Activated naive CD8-positive, alpha-beta T cell treated with anti-CD3 and anti-CD28 coated beads for 36 hours (primary cell): ENCODE data around the gene CST5. TPM values are rescaled to one million over a fixed set of nuclear protein-coding genes. Genes with fewer than 3 reads are reported as not detected.

ENCODE experiments used
- DNase-seq: peaks from one replicate; pipeline ENCODE4 v3.0.0; 2021
- H3K27ac Mint-ChIP-seq: one replicate; pipeline ENCODE4 v1.8.0; 2022; ENCODE audit warnings: mild to moderate bottlenecking, moderate library complexity, mixed read lengths
- H3K27me3 Mint-ChIP-seq: one replicate; pipeline ENCODE4 v1.8.0; 2022; ENCODE audit warnings: mild to moderate bottlenecking, mixed read lengths
- H3K36me3 Mint-ChIP-seq: one replicate; pipeline ENCODE4 v1.8.0; 2021; ENCODE audit warnings: mild to moderate bottlenecking, mixed read lengths
- H3K4me1 Mint-ChIP-seq: one replicate; pipeline ENCODE4 v1.8.0; 2021; ENCODE audit warnings: mixed read lengths
- H3K4me3 Mint-ChIP-seq: one replicate; pipeline ENCODE4 v1.8.0; 2022; ENCODE audit warnings: mild to moderate bottlenecking, moderate library complexity, mixed read lengths
- H3K9me3 Mint-ChIP-seq: one replicate; pipeline ENCODE4 v1.8.0; 2022; ENCODE audit warnings: mixed read lengths
- total RNA-seq, 2 experiments: library from RNA; stranded (reverse); gene quantifications; one replicate each; pipeline ENCODE4 v1.2.3, GENCODE V29; 2021

The CST5 gene
- not detected for total RNA-seq

DNA sequence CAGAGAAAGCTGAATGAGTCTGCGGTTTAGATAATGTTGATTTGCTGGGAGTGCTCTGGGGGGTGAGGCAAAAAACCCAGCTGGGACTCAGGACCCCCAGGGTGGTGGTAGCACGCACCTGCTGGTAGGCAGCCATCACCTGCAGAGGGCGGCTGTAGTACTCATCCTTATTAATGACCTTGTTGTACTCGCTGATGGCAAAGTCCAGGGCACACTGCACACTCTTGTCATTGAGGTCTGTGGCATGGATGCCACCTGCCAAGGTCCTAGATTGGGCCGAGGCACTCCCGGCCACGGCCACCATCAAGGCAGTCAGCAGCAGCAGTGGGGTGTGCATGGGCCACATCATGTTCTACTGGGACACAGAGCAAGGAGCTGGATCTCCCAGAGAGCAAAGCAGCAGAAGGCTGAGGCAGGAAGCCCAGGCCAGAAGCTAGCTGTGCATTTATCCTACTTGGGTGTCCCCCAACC is at the start of gene CST5:
TSS of gene CST5 (minus strand) at position 421 of the 471 bp plus-strand sequence. CDS start at position 349, 72 bp downstream.
- Mint-ChIP-seq H3K36me3 (no peaks in the 10 kb centered on the region), H3K4me3 (no peak within 1 kb of the TSS), H3K9me3 (no peaks in the 10 kb centered on the region), H3K27me3 (no peaks in the 10 kb centered on the region), H3K4me1 (peaks cover 3% of the 10 kb centered on the region), H3K27ac (no peak within 1 kb of the TSS)
- no peak for DNase-seq

DNA sequence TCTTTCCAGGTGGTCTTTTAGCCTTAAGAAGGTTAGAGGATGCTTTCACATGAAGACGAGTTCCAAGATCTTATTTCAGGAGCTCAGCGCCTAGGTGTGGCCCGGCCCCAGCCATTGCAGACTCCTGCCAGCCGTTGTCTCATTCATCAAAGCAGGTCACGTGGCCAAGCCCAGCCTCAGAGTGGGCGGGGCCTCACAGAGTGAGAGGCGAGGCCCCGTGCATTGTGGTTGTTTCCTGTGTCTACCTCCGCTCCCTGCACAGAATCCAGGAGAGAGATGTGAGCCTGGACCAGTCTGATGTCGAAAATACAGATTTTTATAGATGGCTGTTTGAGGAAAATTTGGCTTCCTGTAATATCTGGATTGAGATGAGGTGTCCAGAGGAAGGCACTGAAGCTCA is 49.2 kb upstream of the CST5 start:
- H3K36me3 Mint-ChIP-seq = peaks cover 2% of the 10 kb centered on the region
- peak overlapping the region; percentile 12 for H3K4me3 Mint-ChIP-seq
- no peak overlapping the region for H3K27ac Mint-ChIP-seq
- H3K9me3 Mint-ChIP-seq = no peaks in the 10 kb centered on the region
- H3K27me3 Mint-ChIP-seq = no peaks in the 10 kb centered on the region
- H3K4me1 Mint-ChIP-seq = peaks cover 19% of the 10 kb centered on the region
- DNase-seq = peak; percentile 60

- Mint-ChIP-seq H3K36me3 (peaks cover 2% of the 10 kb centered on the region), H3K4me1 (peaks cover 19% of the 10 kb centered on the region), H3K4me3 (no peak overlapping the region), H3K27me3 (no peaks in the 10 kb centered on the region), H3K27ac (no peak overlapping the region), H3K9me3 (no peaks in the 10 kb centered on the region)
- no peak for DNase-seq
These were observed 48.8 kb upstream of the CST5 start for GRCh38 chr20:23928353-23928752.

DNA sequence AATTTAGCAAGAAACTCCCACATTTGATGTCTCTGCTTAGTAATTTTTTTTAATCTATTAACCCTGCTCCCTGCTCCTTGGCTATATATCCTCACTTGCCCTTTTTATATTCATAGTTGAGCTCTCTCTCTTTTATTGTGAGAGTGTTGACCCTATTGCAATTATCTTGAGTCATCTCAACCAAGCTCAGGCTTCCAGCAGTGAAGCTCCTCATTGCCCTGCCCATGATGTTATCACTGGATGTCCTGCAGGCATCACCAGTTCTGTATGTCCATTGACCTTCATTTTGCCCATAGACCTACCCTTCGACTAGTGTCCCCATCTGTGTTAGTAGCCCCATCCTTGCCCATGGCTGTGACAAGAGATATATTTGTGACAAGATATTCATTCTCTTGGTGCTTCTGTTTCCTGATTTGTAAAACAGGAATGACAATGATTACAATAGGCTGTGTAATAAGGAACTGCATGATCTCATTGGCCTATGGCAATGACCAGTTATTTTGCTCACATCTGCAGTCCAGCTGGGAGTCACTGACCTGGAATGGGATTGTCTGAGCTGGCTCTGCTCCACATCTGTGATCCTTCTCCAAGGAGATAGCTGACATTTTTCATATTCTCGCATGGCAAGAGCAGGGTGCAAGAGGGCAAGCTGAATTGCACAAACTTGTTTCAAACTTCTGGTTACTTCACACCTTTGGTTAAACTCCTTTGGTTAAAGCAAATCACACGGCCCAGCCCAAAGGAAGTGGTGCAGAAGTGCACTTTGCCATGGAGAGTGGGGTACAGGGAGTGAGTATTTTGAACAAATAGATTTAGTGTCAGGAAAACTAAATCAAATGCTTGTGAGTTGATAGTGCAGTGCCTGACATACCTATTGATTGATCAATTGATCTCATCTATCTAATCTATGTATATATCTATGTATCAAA is 47.7 kb upstream of the CST5 start:
- Mint-ChIP-seq H3K4me1 (peaks cover 19% of the 10 kb centered on the region), H3K27me3 (no peaks in the 10 kb centered on the region), H3K27ac (no peak overlapping the region), H3K36me3 (peaks cover 2% of the 10 kb centered on the region), H3K4me3 (no peak overlapping the region), H3K9me3 (no peaks in the 10 kb centered on the region)
- DNase-seq = no peak

- DNase-seq = no peak
- Mint-ChIP-seq H3K4me1 (peaks cover 19% of the 10 kb centered on the region), H3K4me3 (no peak overlapping the region), H3K27ac (no peak overlapping the region), H3K36me3 (peaks cover 2% of the 10 kb centered on the region), H3K9me3 (no peaks in the 10 kb centered on the region), H3K27me3 (no peaks in the 10 kb centered on the region)
These were observed 47.0 kb upstream of the CST5 start for GRCh38 chr20:23926526-23926880.

- no peak overlapping the region for H3K27ac Mint-ChIP-seq
- H3K36me3 Mint-ChIP-seq = peaks cover 2% of the 10 kb centered on the region
- peaks cover 20% of the 10 kb centered on the region for H3K4me1 Mint-ChIP-seq
- no peak overlapping the region for H3K4me3 Mint-ChIP-seq
- no peak for DNase-seq
- H3K9me3 Mint-ChIP-seq = no peaks in the 10 kb centered on the region
- no peaks in the 10 kb centered on the region for H3K27me3 Mint-ChIP-seq
These were observed 46.4 kb upstream of the CST5 start for GRCh38 chr20:23925789-23926525.

DNA sequence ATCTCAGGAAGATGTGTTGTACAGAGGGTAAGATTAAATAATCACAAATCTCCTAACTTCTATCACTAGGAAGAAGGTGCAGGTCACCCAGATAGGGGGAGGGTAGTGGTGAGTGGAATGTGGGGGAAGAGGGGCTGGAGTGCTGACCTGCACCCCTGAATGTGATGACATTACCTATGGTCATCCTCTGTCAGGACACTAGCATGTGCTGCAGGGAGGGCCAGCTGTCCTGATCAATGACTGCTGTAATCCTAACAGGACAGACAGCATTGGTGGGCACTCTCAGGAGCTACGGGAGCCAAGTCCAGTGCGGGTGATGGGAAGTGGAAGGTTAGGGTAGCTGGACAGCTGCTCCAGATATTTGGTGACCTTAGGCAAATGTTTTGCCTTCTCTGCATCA is 45.2 kb upstream of the CST5 start:
- no peaks in the 10 kb centered on the region for H3K27me3 Mint-ChIP-seq
- H3K4me3 Mint-ChIP-seq = no peak overlapping the region
- no peak overlapping the region for H3K27ac Mint-ChIP-seq
- H3K9me3 Mint-ChIP-seq = no peaks in the 10 kb centered on the region
- peaks cover 32% of the 10 kb centered on the region for H3K4me1 Mint-ChIP-seq
- H3K36me3 Mint-ChIP-seq = peaks cover 2% of the 10 kb centered on the region
- DNase-seq = no peak

- no peak overlapping the region for H3K4me3 Mint-ChIP-seq
These were observed 44.4 kb upstream of the CST5 start for GRCh38 chr20:23923891-23924435.

GRCh38 chr20:23923311-23923710 is 43.8 kb upstream of the CST5 start:
- Mint-ChIP-seq H3K4me3 (no peak overlapping the region), H3K4me1 (peaks cover 32% of the 10 kb centered on the region), H3K27ac (no peak overlapping the region), H3K27me3 (no peaks in the 10 kb centered on the region), H3K9me3 (no peaks in the 10 kb centered on the region), H3K36me3 (peaks cover 2% of the 10 kb centered on the region)
- no peak for DNase-seq

More at GRCh38 chr20:23923891-23924435, 44.4 kb upstream of the CST5 start:
- Mint-ChIP-seq H3K27me3 (no peaks in the 10 kb centered on the region), H3K4me1 (peaks cover 34% of the 10 kb centered on the region), H3K36me3 (peaks cover 2% of the 10 kb centered on the region), H3K27ac (no peak overlapping the region), H3K9me3 (no peaks in the 10 kb centered on the region)
- no peak for DNase-seq

- peak overlapping the region; percentile 34 for H3K27ac Mint-ChIP-seq
These were observed 41.1 kb upstream of the CST5 start for GRCh38 chr20:23920408-23921325.

GRCh38 chr20:23918896-23919295 is 39.3 kb upstream of the CST5 start:
- Mint-ChIP-seq H3K4me1 (peaks cover 21% of the 10 kb centered on the region), H3K9me3 (no peaks in the 10 kb centered on the region), H3K27me3 (no peaks in the 10 kb centered on the region), H3K36me3 (no peaks in the 10 kb centered on the region), H3K4me3 (no peak overlapping the region), H3K27ac (no peak overlapping the region)
- DNase-seq = no peak

More at GRCh38 chr20:23920408-23921325, 41.1 kb upstream of the CST5 start:
- Mint-ChIP-seq H3K4me1 (peaks cover 21% of the 10 kb centered on the region), H3K9me3 (no peaks in the 10 kb centered on the region), H3K27me3 (no peaks in the 10 kb centered on the region), H3K36me3 (no peaks in the 10 kb centered on the region), H3K4me3 (no peak overlapping the region)
- no peak for DNase-seq

GRCh38 chr20:23918101-23918862 is 38.7 kb upstream of the CST5 start:
- no peak for DNase-seq
- Mint-ChIP-seq H3K9me3 (no peaks in the 10 kb centered on the region), H3K27me3 (no peaks in the 10 kb centered on the region), H3K4me3 (no peak overlapping the region), H3K4me1 (peaks cover 21% of the 10 kb centered on the region), H3K36me3 (no peaks in the 10 kb centered on the region), H3K27ac (no peak overlapping the region)

- Mint-ChIP-seq H3K36me3 (no peaks in the 10 kb centered on the region), H3K4me1 (peaks cover 21% of the 10 kb centered on the region), H3K9me3 (no peaks in the 10 kb centered on the region), H3K4me3 (no peak overlapping the region), H3K27ac (no peak overlapping the region), H3K27me3 (no peaks in the 10 kb centered on the region)
- DNase-seq = no peak
These were observed 37.6 kb upstream of the CST5 start for GRCh38 chr20:23917024-23917725.
